T-helper 17 cell (primary cell): Measurements from ENCODE around the gene CTNNA2. TPM values are rescaled to one million over a fixed set of nuclear protein-coding genes. Genes with fewer than 3 reads are reported as not detected.

Experiments used
- ATAC-seq: fragments of 150-1000 bp; cut with Tn5 transposase; 2 replicates; pipeline ENCODE4 v1.10.0; 2021; ENCODE audit warnings: mild to moderate bottlenecking, moderate library complexity
- DNase-seq, 3 donors: peaks; one replicate each; pipeline versions ENCODE4 v3.0.0 to v3.0.0-alpha.2; 2020 to 2021
- H3K9me3 ChIP-seq: one replicate; pipeline ENCODE4 v1.7.0; 2013; ENCODE audit warnings: low read length, mild to moderate bottlenecking; ENCODE audit not compliant: control insufficient read depth, poor library complexity, severe bottlenecking
- H3K27ac Mint-ChIP-seq: one replicate; pipeline ENCODE4 v1.8.0; 2022; ENCODE audit warnings: mild to moderate bottlenecking, moderate library complexity, mixed read lengths
- H3K27me3 Mint-ChIP-seq: one replicate; pipeline ENCODE4 v1.8.0; 2022; ENCODE audit warnings: mixed read lengths
- H3K36me3 Mint-ChIP-seq: one replicate; pipeline ENCODE4 v1.8.0; 2022; ENCODE audit warnings: low read depth, mixed read lengths
- H3K4me1 Mint-ChIP-seq: one replicate; pipeline ENCODE4 v1.8.0; 2022; ENCODE audit warnings: mild to moderate bottlenecking, mixed read lengths
- H3K4me3 Mint-ChIP-seq: one replicate; pipeline ENCODE4 v1.8.0; 2022; ENCODE audit warnings: mild to moderate bottlenecking, moderate library complexity, mixed read lengths
- total RNA-seq, 4 donors: library from RNA in 2 of 4; stranded (reverse) in 2 of 4; gene quantifications; one replicate each; pipeline ENCODE4 v1.2.3 and lab custom pipeline; 2022 to 2026

Gene CTNNA2
- total RNA-seq = not detected
- total RNA-seq (lab: John Stamatoyannopoulos, UW) = 0 reads per million in 2 donors

- Mint-ChIP-seq H3K4me1 (no peaks in the 10 kb centered on the region), H3K4me3 (peak within 1 kb of the TSS; percentile 4), H3K36me3 (no peaks in the 10 kb centered on the region), H3K27me3 (peaks cover 5% of the 10 kb centered on the region), H3K27ac (no peak within 1 kb of the TSS)
- ATAC-seq = no peak
- H3K9me3 ChIP-seq = no peaks in the 10 kb centered on the region
- no peak for DNase-seq
Observed at GRCh38 chr2:79512442-79513401, at the start of gene CTNNA2. CTNNA2 (plus strand) TSS chr2:79513051.

GRCh38 chr2:79487399-79487798 is 25.5 kb upstream of the CTNNA2 start:
- H3K9me3 ChIP-seq = peaks cover 2% of the 10 kb centered on the region
- Mint-ChIP-seq H3K36me3 (no peaks in the 10 kb centered on the region), H3K4me1 (no peaks in the 10 kb centered on the region), H3K27ac (no peak overlapping the region), H3K27me3 (no peaks in the 10 kb centered on the region), H3K4me3 (no peak overlapping the region)
- DNase-seq (no peak), ATAC-seq (no peak)

- no peak for DNase-seq
- Mint-ChIP-seq H3K27me3 (peaks cover 5% of the 10 kb centered on the region), H3K4me3 (no peak overlapping the region), H3K27ac (no peak overlapping the region), H3K4me1 (no peaks in the 10 kb centered on the region), H3K36me3 (no peaks in the 10 kb centered on the region)
- no peak for ATAC-seq
- no peaks in the 10 kb centered on the region for H3K9me3 ChIP-seq
Observed at GRCh38 chr2:79511320-79511951, 1.4 kb upstream of the CTNNA2 start.

- no peaks in the 10 kb centered on the region for H3K36me3 Mint-ChIP-seq
- H3K27me3 Mint-ChIP-seq = peaks cover 5% of the 10 kb centered on the region
- no peak overlapping the region for H3K27ac Mint-ChIP-seq
- no peak overlapping the region for H3K4me3 Mint-ChIP-seq
- DNase-seq (no peak), ATAC-seq (no peak)
- no peaks in the 10 kb centered on the region for H3K4me1 Mint-ChIP-seq
- H3K9me3 ChIP-seq = no peaks in the 10 kb centered on the region
Observed at GRCh38 chr2:79513711-79514110, 860 bp downstream of the CTNNA2 start.

- DNase-seq (no peak), ATAC-seq (no peak)
- H3K4me1 Mint-ChIP-seq = no peaks in the 10 kb centered on the region
- H3K27ac Mint-ChIP-seq = no peak overlapping the region
- H3K36me3 Mint-ChIP-seq = no peaks in the 10 kb centered on the region
- no peak overlapping the region for H3K4me3 Mint-ChIP-seq
- H3K9me3 ChIP-seq = no peaks in the 10 kb centered on the region
- no peaks in the 10 kb centered on the region for H3K27me3 Mint-ChIP-seq
Observed at GRCh38 chr2:79529636-79530035, 16.8 kb downstream of the CTNNA2 start.

GRCh38 chr2:79530443-79530842 is 17.6 kb downstream of the CTNNA2 start:
- Mint-ChIP-seq H3K4me3 (no peak overlapping the region), H3K36me3 (no peaks in the 10 kb centered on the region), H3K4me1 (no peaks in the 10 kb centered on the region), H3K27ac (no peak overlapping the region), H3K27me3 (no peaks in the 10 kb centered on the region)
- no peak for DNase-seq
- ATAC-seq = no peak
- no peaks in the 10 kb centered on the region for H3K9me3 ChIP-seq

GRCh38 chr2:79547568-79547967 is 34.7 kb downstream of the CTNNA2 start:
- Mint-ChIP-seq H3K27ac (no peak overlapping the region), H3K4me1 (no peaks in the 10 kb centered on the region), H3K36me3 (no peaks in the 10 kb centered on the region), H3K27me3 (no peaks in the 10 kb centered on the region), H3K4me3 (no peak overlapping the region)
- ATAC-seq (no peak), DNase-seq (no peak)
- H3K9me3 ChIP-seq = no peaks in the 10 kb centered on the region

- Mint-ChIP-seq H3K36me3 (no peaks in the 10 kb centered on the region), H3K4me3 (no peak overlapping the region), H3K27me3 (no peaks in the 10 kb centered on the region), H3K27ac (no peak overlapping the region), H3K4me1 (no peaks in the 10 kb centered on the region)
- no peak for ATAC-seq
- DNase-seq = no peak
- H3K9me3 ChIP-seq = no peaks in the 10 kb centered on the region
Observed at GRCh38 chr2:79552653-79553052, 39.8 kb downstream of the CTNNA2 start.

GRCh38 chr2:79554899-79555298 is 42.0 kb downstream of the CTNNA2 start:
- Mint-ChIP-seq H3K36me3 (no peaks in the 10 kb centered on the region), H3K27ac (no peak overlapping the region), H3K4me3 (no peak overlapping the region), H3K4me1 (no peaks in the 10 kb centered on the region), H3K27me3 (no peaks in the 10 kb centered on the region)
- no peak for DNase-seq
- H3K9me3 ChIP-seq = no peaks in the 10 kb centered on the region
- no peak for ATAC-seq

- Mint-ChIP-seq H3K27me3 (no peaks in the 10 kb centered on the region), H3K4me3 (no peak overlapping the region), H3K4me1 (no peaks in the 10 kb centered on the region), H3K27ac (no peak overlapping the region), H3K36me3 (no peaks in the 10 kb centered on the region)
- ATAC-seq (no peak), DNase-seq (no peak)
- H3K9me3 ChIP-seq = no peaks in the 10 kb centered on the region
Observed at GRCh38 chr2:79564065-79564464, 51.2 kb downstream of the CTNNA2 start.

GRCh38 chr2:79569048-79569447 is 56.2 kb downstream of the CTNNA2 start:
- DNase-seq = no peak
- Mint-ChIP-seq H3K27ac (no peak overlapping the region), H3K4me3 (no peak overlapping the region), H3K4me1 (no peaks in the 10 kb centered on the region), H3K36me3 (no peaks in the 10 kb centered on the region), H3K27me3 (no peaks in the 10 kb centered on the region)
- H3K9me3 ChIP-seq = peaks cover 2% of the 10 kb centered on the region
- ATAC-seq = no peak

GRCh38 chr2:79573895-79574674 is 61.2 kb downstream of the CTNNA2 start:
- peaks cover 6% of the 10 kb centered on the region for H3K9me3 ChIP-seq
- ATAC-seq = no peak
- Mint-ChIP-seq H3K4me3 (no peak overlapping the region), H3K27me3 (no peaks in the 10 kb centered on the region), H3K4me1 (no peaks in the 10 kb centered on the region), H3K27ac (no peak overlapping the region), H3K36me3 (no peaks in the 10 kb centered on the region)
- DNase-seq = no peak

GRCh38 chr2:79576451-79576850 is 63.6 kb downstream of the CTNNA2 start:
- no peaks in the 10 kb centered on the region for H3K36me3 Mint-ChIP-seq
- ATAC-seq (no peak), DNase-seq (no peak)
- peaks cover 6% of the 10 kb centered on the region for H3K9me3 ChIP-seq
- H3K4me3 Mint-ChIP-seq = no peak overlapping the region
- H3K27ac Mint-ChIP-seq = no peak overlapping the region
- H3K27me3 Mint-ChIP-seq = no peaks in the 10 kb centered on the region
- H3K4me1 Mint-ChIP-seq = no peaks in the 10 kb centered on the region
